Forelimb muscle (tissue), 1 donor: ENCODE data around the gene BAK1. TPM values are rescaled to one million over a fixed set of nuclear protein-coding genes. Genes with fewer than 3 reads are reported as not detected.
"Not testable (repeated sequence)": the region's sequence is repeated elsewhere in the genome, so short reads cannot be mapped to it uniquely, and the experiment has no call there.

Source experiments
- DNase-seq: peaks from one replicate; pipeline ENCODE4 v3.0.0-alpha.2; 2013; ENCODE audit warnings: low read depth
- polyA plus RNA-seq: library from polyadenylated mRNA; unstranded; fragments of 120-200 nt; gene quantifications from one replicate; pipeline ENCODE4 v1.2.1, GENCODE V29; 2013; ENCODE audit not compliant: insufficient read length

The BAK1 gene
- polyA plus RNA-seq, 1 donor, result 17.9 TPM

GRCh38 chr6:33609019-33609418 lies 28.9 kb upstream of the BAK1 start:
- DNase-seq, result no peak

GRCh38 chr6:33607784-33608161 lies 27.7 kb upstream of the BAK1 start:
- no peak for DNase-seq

GRCh38 chr6:33607126-33607783 lies 27.2 kb upstream of the BAK1 start:
- DNase-seq, result no peak

GRCh38 chr6:33606642-33607041 lies 26.6 kb upstream of the BAK1 start:
- DNase-seq, result no peak

- no peak for DNase-seq
Observed at GRCh38 chr6:33604941-33605854, 25.1 kb upstream of the BAK1 start.

- DNase-seq, result no peak
Observed at GRCh38 chr6:33602180-33602579, 22.1 kb upstream of the BAK1 start.

GRCh38 chr6:33600761-33601160 lies 20.7 kb upstream of the BAK1 start:
- no peak for DNase-seq

GRCh38 chr6:33599413-33599938 lies 19.4 kb upstream of the BAK1 start:
- DNase-seq, result no peak

- no peak for DNase-seq
Observed at GRCh38 chr6:33597551-33598322, 17.7 kb upstream of the BAK1 start.

- not testable (repeated sequence) for DNase-seq
Observed at GRCh38 chr6:33596894-33597293, 16.8 kb upstream of the BAK1 start.

- DNase-seq, result no peak
Observed at GRCh38 chr6:33595001-33595846, 15.1 kb upstream of the BAK1 start.

GRCh38 chr6:33593414-33593727 lies 13.3 kb upstream of the BAK1 start:
- DNase-seq, result no peak

GRCh38 chr6:33592595-33593413 lies 12.7 kb upstream of the BAK1 start:
- DNase-seq, result no peak

- DNase-seq, result no peak
Observed at GRCh38 chr6:33592280-33592594, 12.2 kb upstream of the BAK1 start.

- DNase-seq, result no peak
Observed at GRCh38 chr6:33591424-33592032, 11.5 kb upstream of the BAK1 start.

- no peak for DNase-seq
Observed at GRCh38 chr6:33590531-33591198, 10.6 kb upstream of the BAK1 start.

GRCh38 chr6:33589731-33590530 lies 9.9 kb upstream of the BAK1 start:
- no peak for DNase-seq

GRCh38 chr6:33589392-33589730 lies 9.3 kb upstream of the BAK1 start:
- DNase-seq, result no peak

GRCh38 chr6:33588894-33589293 lies 8.8 kb upstream of the BAK1 start:
- no peak for DNase-seq
